Liver (tissue), 9 donors: ENCODE data around the gene MAST2. TPM values are rescaled to one million over a fixed set of nuclear protein-coding genes. Genes with fewer than 3 reads are reported as not detected.

Experiments used
- DNase-seq: peaks from one replicate; pipeline ENCODE4 v3.0.0-alpha.2; 2017; ENCODE audit warnings: low spot score
- H3K27ac ChIP-seq, 2 donors: one replicate each; pipeline ENCODE4 v1.7.0; 2013; ENCODE audit warnings: inconsistent platforms in 2 of 2, low read length in 2 of 2, control low read depth in 1 of 2, low read depth in 1 of 2, mild to moderate bottlenecking in 1 of 2
- H3K27me3 ChIP-seq, 4 donors: one replicate each; pipeline versions ENCODE4 v1.6.1 to v1.7.0; 2013; ENCODE audit warnings: low read length in 3 of 4, inconsistent platforms in 1 of 4, mild to moderate bottlenecking in 1 of 4, moderate library complexity in 1 of 4; ENCODE audit not compliant: control insufficient read depth in 4 of 4, insufficient read depth in 4 of 4
- H3K36me3 ChIP-seq, 4 donors: one replicate each; pipeline versions ENCODE4 v1.6.1 to v1.7.0; 2013; ENCODE audit warnings: low read length in 3 of 4, mild to moderate bottlenecking in 3 of 4, low read depth in 1 of 4, moderate library complexity in 1 of 4; ENCODE audit not compliant: control insufficient read depth in 4 of 4, insufficient read depth in 3 of 4
- H3K4me1 ChIP-seq, 4 donors: one replicate each; pipeline versions ENCODE4 v1.6.1 to v1.7.0; 2013; ENCODE audit warnings: low read length in 3 of 4, mild to moderate bottlenecking in 3 of 4, moderate library complexity in 1 of 4; ENCODE audit not compliant: control insufficient read depth in 4 of 4, insufficient read depth in 4 of 4
- H3K4me3 ChIP-seq, 3 donors: one replicate each; pipeline versions ENCODE4 v1.6.1 to v1.7.0; 2013; ENCODE audit warnings: low read length in 3 of 3, control low read depth in 1 of 3, low read depth in 1 of 3, mild to moderate bottlenecking in 1 of 3
- H3K9ac ChIP-seq, 2 donors: one replicate each; pipeline ENCODE4 v1.7.0; 2013; ENCODE audit warnings: low read length in 2 of 2, mild to moderate bottlenecking in 2 of 2, moderate library complexity in 2 of 2, control low read depth in 1 of 2, low read depth in 1 of 2
- H3K9me3 ChIP-seq, 4 donors: one replicate each; pipeline versions ENCODE4 v1.6.1 to v1.7.0; 2013; ENCODE audit warnings: low read length in 3 of 4; ENCODE audit not compliant: control insufficient read depth in 4 of 4
- CTCF ChIP-seq: fragments of 150-350 bp; IDR thresholded peaks from 2 replicates; pipeline ENCODE4 v1.5.1; 2017; ENCODE audit warnings: improper control_type of control experiment, low read depth, low read length; ENCODE audit not compliant: missing input control
- EGR1 ChIP-seq, 2 donors: IDR thresholded peaks; 2 replicates each; pipeline ENCODE4 v1.6.1; 2016 to 2018; ENCODE audit warnings: antibody characterized with exemption in 2 of 2, low read depth in 2 of 2
- FOXA1 ChIP-seq: IDR thresholded peaks from 2 replicates; pipeline ENCODE4 v1.6.1; 2016; ENCODE audit warnings: antibody characterized with exemption
- FOXA2 ChIP-seq: IDR thresholded peaks from 2 replicates; pipeline ENCODE4 v1.6.1; 2016; ENCODE audit warnings: antibody characterized with exemption
- HNF4A ChIP-seq, 2 donors: conservative IDR thresholded peaks; 2 replicates each; pipeline ENCODE4 v1.6.1; 2016; ENCODE audit warnings: antibody characterized with exemption in 2 of 2, mild to moderate bottlenecking in 2 of 2
- HNF4G ChIP-seq: IDR thresholded peaks from 2 replicates; pipeline ENCODE4 v1.6.1; 2016; ENCODE audit warnings: antibody characterized with exemption
- MAX ChIP-seq: IDR thresholded peaks from 2 replicates; pipeline ENCODE4 v1.6.1; 2016; ENCODE audit warnings: antibody characterized with exemption
- NR2F2 ChIP-seq: IDR thresholded peaks from 2 replicates; pipeline ENCODE4 v1.6.1; 2016; ENCODE audit warnings: antibody characterized with exemption
- RAD21 ChIP-seq, 2 donors: IDR thresholded peaks; 2 replicates each; pipeline ENCODE4 v1.6.1; 2016; ENCODE audit warnings: antibody characterized with exemption in 2 of 2, mild to moderate bottlenecking in 2 of 2
- REST ChIP-seq: IDR thresholded peaks from 2 replicates; pipeline ENCODE4 v1.6.1; 2016; ENCODE audit warnings: antibody characterized with exemption, mild to moderate bottlenecking
- RXRA ChIP-seq, 2 donors: IDR thresholded peaks; 2 replicates each; pipeline ENCODE4 v1.6.1; 2017 to 2018; ENCODE audit warnings: antibody characterized with exemption in 2 of 2, mild to moderate bottlenecking in 1 of 2
- SP1 ChIP-seq: IDR thresholded peaks from 2 replicates; pipeline ENCODE4 v1.6.1; 2018; ENCODE audit warnings: antibody characterized with exemption, mild to moderate bottlenecking
- TAF1 ChIP-seq: conservative IDR thresholded peaks from 2 replicates; pipeline ENCODE4 v1.6.1; 2016; ENCODE audit warnings: antibody characterized with exemption, mild to moderate bottlenecking
- ZBTB33 ChIP-seq: IDR thresholded peaks from 2 replicates; pipeline ENCODE4 v1.6.1; 2016; ENCODE audit warnings: antibody characterized with exemption
- WGBS: extraction: QIAGEN DNeasy Blood & Tissue Kit; methylation state at CpG from one replicate; pipeline ENCODE4 v1.1.7; 2013; 5-methylcytosine and 5-hydroxymethylcytosine counted together
- polyA plus RNA-seq, 2 donors: library from polyadenylated mRNA; stranded (reverse) in 1 of 2; unstranded in 1 of 2; fragments of 200-250 nt in 1 of 2; fragments of >200 nt in 1 of 2; fragmentation: Nextera tagmentation in 1 of 2; extraction: Ambion mirVana in 1 of 2; gene quantifications; one replicate each; pipeline versions ENCODE4 v1.2.1 to v1.2.3, GENCODE V29; 2013 to 2015
- total RNA-seq, 2 donors: library from RNA; depleted of rRNA; stranded (reverse); fragments of >200 nt; gene quantifications; one replicate each; pipeline ENCODE4 v1.2.3, GENCODE V29; 2014
- donor health status: healthy.
- donor health status: healthy.
- donor health status: healthy.
- donor health status: healthy.
- donor health status: healthy.

MAST2 gene
- total and polyA plus RNA-seq, 4 donors, result 4.8 to 9.6 (median 5.7) TPM

GRCh38 chr1:46081619-46082018 is 278.2 kb downstream of the MAST2 start:
- no peaks in the 10 kb centered on the region for H3K9me3 ChIP-seq
- no peak overlapping the region for H3K9ac ChIP-seq
- H3K27me3 ChIP-seq, result no peaks in the 10 kb centered on the region
- 78% methylated on average over 1 of the region's 1 CpG for WGBS
- DNase-seq, result no peak
- no peak overlapping the region for H3K4me3 ChIP-seq
- peak in 1 of 2 donors; percentile 10 for TF ChIP-seq RAD21 (IDR thresholded peaks at IDR 0.05)
- no peak for TF ChIP-seq FOXA2
- no peaks in the 10 kb centered on the region for H3K4me1 ChIP-seq
- H3K27ac ChIP-seq, result no peak overlapping the region
- no peaks in the 10 kb centered on the region for H3K36me3 ChIP-seq

GRCh38 chr1:46083579-46083978 is 280.2 kb downstream of the MAST2 start:
- no peak for DNase-seq
- no peak overlapping the region for H3K4me3 ChIP-seq
- TF ChIP-seq ZBTB33 (no peak), FOXA1 (no peak), SP1 (no peak), CTCF (no peak)
- no peaks in the 10 kb centered on the region for H3K4me1 ChIP-seq
- no peaks in the 10 kb centered on the region for H3K36me3 ChIP-seq
- H3K9me3 ChIP-seq, result no peaks in the 10 kb centered on the region
- H3K27me3 ChIP-seq, result no peaks in the 10 kb centered on the region
- H3K27ac ChIP-seq, result no peak overlapping the region
- H3K9ac ChIP-seq, result no peak overlapping the region

GRCh38 chr1:46084553-46085451 is 281.4 kb downstream of the MAST2 start:
- Histone ChIP-seq H3K9ac (no peak overlapping the region), H3K9me3 (no peaks in the 10 kb centered on the region), H3K27me3 (no peaks in the 10 kb centered on the region), H3K27ac (no peak overlapping the region), H3K4me1 (no peaks in the 10 kb centered on the region), H3K4me3 (no peak overlapping the region), H3K36me3 (no peaks in the 10 kb centered on the region)
- DNase-seq, result no peak
- WGBS, result 85% methylated on average over 1 of the region's 1 CpG
- no peak for TF ChIP-seq EGR1 (IDR thresholded peaks at IDR 0.05; ENCODE audit: low read depth in 2 of 2)
- no peak for TF ChIP-seq FOXA2
- TF ChIP-seq MAX, result no peak
- TF ChIP-seq RXRA (IDR thresholded peaks at IDR 0.05), result no peak
- no peak for TF ChIP-seq TAF1
- TF ChIP-seq HNF4G, result no peak
- no peak for TF ChIP-seq HNF4A (conservative IDR thresholded peaks at IDR 0.05)
- TF ChIP-seq REST, result no peak
- TF ChIP-seq CTCF, result no peak
- no peak for TF ChIP-seq NR2F2
- no peak for TF ChIP-seq ZBTB33
